GM19395 (cell line): ENCODE data around the gene FRA10AC1.

Experiments used
- ATAC-seq: cut with Tn5 transposase; IDR thresholded peaks from one replicate; pipeline ENCODE4 v1.9.1; 2021; ENCODE audit warnings: mild to moderate bottlenecking, moderate library complexity; ENCODE audit not compliant: unreplicated experiment

The FRA10AC1 gene

GRCh38 chr10:93702210-93703001 lies at the start of gene FRA10AC1:
TSS of gene FRA10AC1 (minus strand) at chr10:93702592. CDS start at chr10:93700106, 2,486 bp downstream.
- ATAC-seq: peak; percentile 82

- ATAC-seq: no peak
These were observed 49.4 kb upstream of the FRA10AC1 start for GRCh38 chr10:93751832-93752231.

- no peak for ATAC-seq
These were observed 48.7 kb upstream of the FRA10AC1 start for GRCh38 chr10:93751124-93751523.

- ATAC-seq: no peak
These were observed 46.9 kb upstream of the FRA10AC1 start for GRCh38 chr10:93749218-93749799.

GRCh38 chr10:93746844-93747284 lies 44.5 kb upstream of the FRA10AC1 start:
- no peak for ATAC-seq

- ATAC-seq: no peak
These were observed 43.1 kb upstream of the FRA10AC1 start for GRCh38 chr10:93745408-93746065.

GRCh38 chr10:93742633-93743349 lies 40.4 kb upstream of the FRA10AC1 start:
- peak; percentile 91 for ATAC-seq

- ATAC-seq: no peak
These were observed 39.0 kb upstream of the FRA10AC1 start for GRCh38 chr10:93741367-93741766.

GRCh38 chr10:93726024-93726423 lies 23.6 kb upstream of the FRA10AC1 start:
- no peak for ATAC-seq

GRCh38 chr10:93723153-93723552 lies 20.8 kb upstream of the FRA10AC1 start:
- no peak for ATAC-seq

- no peak for ATAC-seq
These were observed 20.2 kb upstream of the FRA10AC1 start for GRCh38 chr10:93722550-93722949.

GRCh38 chr10:93719901-93720300 lies 17.5 kb upstream of the FRA10AC1 start:
- ATAC-seq: no peak

- peak; percentile 55 for ATAC-seq
These were observed 16.7 kb upstream of the FRA10AC1 start for GRCh38 chr10:93718937-93719725.

GRCh38 chr10:93716766-93717165 lies 14.4 kb upstream of the FRA10AC1 start:
- no peak for ATAC-seq

- ATAC-seq: peak; percentile 93
These were observed 13.0 kb upstream of the FRA10AC1 start for GRCh38 chr10:93715345-93715744.

GRCh38 chr10:93712593-93712992 lies 10.2 kb upstream of the FRA10AC1 start:
- no peak for ATAC-seq

GRCh38 chr10:93711891-93712290 lies 9.5 kb upstream of the FRA10AC1 start:
- no peak for ATAC-seq

- ATAC-seq: no peak
These were observed 8.0 kb upstream of the FRA10AC1 start for GRCh38 chr10:93710333-93710909.

- ATAC-seq: no peak
These were observed 5.2 kb upstream of the FRA10AC1 start for GRCh38 chr10:93707623-93708022.

- ATAC-seq: no peak
These were observed 2.1 kb upstream of the FRA10AC1 start for GRCh38 chr10:93704451-93704850.
